HG03064 (cell line): Measurements from ENCODE around the gene NPLOC4.
"Not testable (repeated sequence)": the region's sequence is repeated elsewhere in the genome, so short reads cannot be mapped to it uniquely, and the experiment has no call there.

Source experiments
- ATAC-seq: cut with Tn5 transposase; IDR thresholded peaks from one replicate; pipeline ENCODE4 v1.9.1; 2021; ENCODE audit warnings: low read depth; ENCODE audit not compliant: unreplicated experiment

Gene NPLOC4

GRCh38 chr17:81536299-81537290 is 100.3 kb downstream of the NPLOC4 start:
- ATAC-seq = no peak

DNA sequence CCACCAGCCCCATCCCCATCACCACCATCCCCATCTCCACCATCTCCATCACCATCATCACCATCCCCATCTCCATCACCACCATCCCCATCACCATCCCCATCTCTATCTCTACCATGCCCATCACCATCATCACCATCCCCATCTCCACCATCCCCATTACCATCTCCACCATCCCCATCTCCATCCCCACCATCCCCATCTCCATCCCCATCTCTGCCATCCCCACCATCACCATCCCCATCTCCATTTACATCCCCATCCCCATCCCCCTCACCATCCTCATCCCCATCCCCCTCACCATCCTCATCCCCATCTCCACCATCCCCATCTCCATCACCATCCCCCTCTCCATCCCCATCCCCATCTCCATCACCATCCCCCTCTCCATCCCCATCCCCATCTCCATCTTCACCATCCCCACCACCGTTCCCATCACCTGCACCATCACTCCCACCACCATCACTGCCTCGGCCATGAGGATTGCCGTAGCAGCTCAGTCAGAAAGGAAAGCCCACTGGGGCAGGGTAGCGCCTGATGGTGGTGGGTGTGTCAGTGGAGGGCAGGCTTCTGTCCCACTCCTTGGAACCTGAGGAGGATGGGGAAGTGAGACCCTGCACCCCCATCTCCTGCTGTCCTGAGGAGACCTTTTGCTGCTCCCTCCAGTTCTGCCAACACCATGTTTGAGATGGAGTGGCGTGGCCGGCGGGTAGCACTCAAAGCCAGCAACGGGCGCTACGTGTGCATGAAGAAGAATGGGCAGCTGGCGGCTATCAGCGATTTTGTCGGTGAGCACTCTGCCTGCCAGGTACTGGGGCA is 101.2 kb downstream of the NPLOC4 start:
- ATAC-seq = no peak

DNA sequence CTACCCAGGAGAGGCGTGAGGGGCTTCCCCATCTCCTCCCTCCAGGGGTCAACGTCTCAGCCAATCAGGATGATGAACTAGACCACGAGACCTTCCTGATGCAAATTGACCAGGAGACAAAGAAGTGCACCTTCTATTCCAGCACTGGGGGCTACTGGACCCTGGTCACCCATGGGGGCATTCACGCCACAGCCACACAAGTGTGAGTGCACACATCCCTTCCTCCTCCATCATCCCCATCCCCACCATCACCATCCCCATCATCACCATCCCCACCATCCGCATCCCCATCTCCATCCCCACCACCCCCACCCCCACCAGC is 101.9 kb downstream of the NPLOC4 start:
- ATAC-seq = no peak

GRCh38 chr17:81534157-81535006 is 102.5 kb downstream of the NPLOC4 start:
- no peak for ATAC-seq

GRCh38 chr17:81533339-81534141 is 103.4 kb downstream of the NPLOC4 start:
- no peak for ATAC-seq

GRCh38 chr17:81532490-81533287 is 104.2 kb downstream of the NPLOC4 start:
- no peak for ATAC-seq

DNA sequence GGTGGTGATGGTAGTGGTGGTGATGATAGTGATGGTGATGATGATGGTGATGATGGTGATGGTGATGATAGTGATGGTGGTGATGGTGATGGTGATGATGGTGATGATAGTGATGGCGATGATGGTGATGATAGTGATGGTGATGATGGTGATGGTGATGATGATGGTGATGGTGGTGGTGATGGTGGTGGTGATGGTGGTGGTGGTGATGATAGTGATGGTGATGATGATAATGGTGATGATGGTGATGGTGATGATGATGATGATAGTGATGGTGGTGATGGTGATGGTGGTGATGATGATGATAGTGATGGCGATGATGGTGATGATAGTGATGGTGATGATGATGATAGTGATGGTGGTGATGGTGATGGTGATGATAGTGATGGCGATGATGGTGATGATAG is 104.9 kb downstream of the NPLOC4 start:
- ATAC-seq = not testable (repeated sequence)

DNA sequence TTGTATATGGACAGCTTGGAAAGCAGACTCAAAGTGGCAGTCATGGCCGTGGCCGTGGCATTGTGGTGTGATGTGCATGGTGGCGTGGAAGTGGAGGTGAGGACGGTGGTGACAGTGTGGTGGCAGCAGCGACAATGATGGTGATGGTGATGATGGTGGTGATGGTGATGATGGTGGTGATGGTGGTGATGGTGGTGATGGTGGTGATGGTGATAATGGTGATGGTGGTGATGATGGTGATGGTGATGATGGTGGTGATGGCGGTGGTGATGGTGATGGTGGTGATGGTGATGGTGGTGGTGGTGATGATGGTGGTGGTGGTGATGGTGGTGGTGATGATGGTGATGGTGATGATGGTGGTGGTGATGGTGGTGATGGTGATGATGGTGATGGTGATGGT is 105.9 kb downstream of the NPLOC4 start:
- not testable (repeated sequence) for ATAC-seq

DNA sequence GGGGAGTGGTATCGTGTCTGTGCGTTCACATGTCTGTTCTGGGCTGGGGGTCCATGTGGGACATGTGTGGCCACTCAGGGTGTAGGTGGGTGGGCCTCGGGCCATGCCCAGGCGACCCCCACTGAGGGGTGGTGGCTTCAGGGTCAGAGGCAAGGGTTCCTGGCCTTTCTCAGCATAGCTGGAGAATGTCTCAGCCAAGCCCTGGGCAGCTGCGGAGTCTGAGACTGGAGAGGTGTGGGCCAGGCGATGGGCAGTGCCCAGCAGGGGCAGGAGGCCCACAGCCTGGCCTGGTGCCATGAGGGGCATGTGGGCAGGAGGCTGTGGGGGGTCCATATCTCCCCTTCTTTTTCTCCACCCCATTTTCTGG is 107.5 kb downstream of the NPLOC4 start:
- no peak for ATAC-seq

DNA sequence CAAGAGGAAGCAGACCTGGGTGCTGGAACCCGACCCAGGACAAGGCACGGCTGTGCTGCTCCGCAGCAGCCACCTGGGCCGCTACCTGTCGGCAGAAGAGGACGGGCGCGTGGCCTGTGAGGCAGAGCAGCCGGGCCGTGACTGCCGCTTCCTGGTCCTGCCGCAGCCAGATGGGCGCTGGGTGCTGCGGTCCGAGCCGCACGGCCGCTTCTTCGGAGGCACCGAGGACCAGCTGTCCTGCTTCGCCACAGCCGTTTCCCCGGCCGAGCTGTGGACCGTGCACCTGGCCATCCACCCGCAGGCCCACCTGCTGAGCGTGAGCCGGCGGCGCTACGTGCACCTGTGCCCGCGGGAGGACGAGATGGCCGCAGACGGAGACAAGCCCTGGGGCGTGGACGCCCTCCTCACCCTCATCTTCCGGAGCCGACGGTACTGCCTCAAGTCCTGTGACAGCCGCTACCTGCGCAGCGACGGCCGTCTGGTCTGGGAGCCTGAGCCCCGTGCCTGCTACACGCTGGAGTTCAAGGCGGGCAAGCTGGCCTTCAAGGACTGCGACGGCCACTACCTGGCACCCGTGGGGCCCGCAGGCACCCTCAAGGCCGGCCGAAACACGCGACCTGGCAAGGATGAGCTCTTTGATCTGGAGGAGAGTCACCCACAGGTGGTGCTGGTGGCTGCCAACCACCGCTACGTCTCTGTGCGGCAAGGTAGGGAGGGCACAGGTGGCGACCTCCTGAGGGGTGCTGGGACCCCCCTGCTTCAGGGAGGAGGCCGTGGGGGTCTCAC is 108.1 kb downstream of the NPLOC4 start:
- ATAC-seq = no peak

DNA sequence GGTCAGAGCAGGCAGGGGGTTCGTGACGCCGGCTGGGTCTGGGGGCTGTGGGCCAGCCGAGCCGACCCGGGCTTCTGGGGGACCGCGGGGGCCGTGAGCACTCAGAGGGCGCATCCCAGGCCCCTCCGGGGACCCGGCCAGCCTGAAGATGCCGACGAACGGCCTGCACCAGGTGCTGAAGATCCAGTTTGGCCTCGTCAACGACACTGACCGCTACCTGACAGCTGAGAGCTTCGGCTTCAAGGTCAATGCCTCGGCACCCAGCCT is 108.6 kb downstream of the NPLOC4 start:
- no peak for ATAC-seq

GRCh38 chr17:81527591-81528383 is 109.1 kb downstream of the NPLOC4 start, which contains the start of gene FSCN2:
FSCN2 (plus strand) TSS chr17:81528377; CDS start chr17:81528532, 155 bp downstream.
- no peak for ATAC-seq

GRCh38 chr17:81526662-81527571 is 110.0 kb downstream of the NPLOC4 start:
- ATAC-seq = no peak

DNA sequence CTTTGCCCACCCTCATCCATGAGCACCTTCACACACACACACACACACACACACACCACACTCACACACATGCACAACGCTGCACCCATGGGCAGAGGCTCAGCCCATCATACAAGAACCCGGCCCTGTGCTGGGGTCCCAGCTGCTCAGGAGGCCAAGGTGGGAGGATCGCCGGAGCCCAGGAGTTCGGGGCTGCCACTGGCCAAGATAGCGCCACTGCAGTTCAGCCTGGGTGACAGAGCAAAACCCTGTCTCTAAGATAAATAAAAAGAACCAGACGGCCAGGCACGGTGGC is 112.1 kb downstream of the NPLOC4 start:
- ATAC-seq = no peak

- ATAC-seq = no peak
Observed at GRCh38 chr17:81524039-81524864, 112.7 kb downstream of the NPLOC4 start.

DNA sequence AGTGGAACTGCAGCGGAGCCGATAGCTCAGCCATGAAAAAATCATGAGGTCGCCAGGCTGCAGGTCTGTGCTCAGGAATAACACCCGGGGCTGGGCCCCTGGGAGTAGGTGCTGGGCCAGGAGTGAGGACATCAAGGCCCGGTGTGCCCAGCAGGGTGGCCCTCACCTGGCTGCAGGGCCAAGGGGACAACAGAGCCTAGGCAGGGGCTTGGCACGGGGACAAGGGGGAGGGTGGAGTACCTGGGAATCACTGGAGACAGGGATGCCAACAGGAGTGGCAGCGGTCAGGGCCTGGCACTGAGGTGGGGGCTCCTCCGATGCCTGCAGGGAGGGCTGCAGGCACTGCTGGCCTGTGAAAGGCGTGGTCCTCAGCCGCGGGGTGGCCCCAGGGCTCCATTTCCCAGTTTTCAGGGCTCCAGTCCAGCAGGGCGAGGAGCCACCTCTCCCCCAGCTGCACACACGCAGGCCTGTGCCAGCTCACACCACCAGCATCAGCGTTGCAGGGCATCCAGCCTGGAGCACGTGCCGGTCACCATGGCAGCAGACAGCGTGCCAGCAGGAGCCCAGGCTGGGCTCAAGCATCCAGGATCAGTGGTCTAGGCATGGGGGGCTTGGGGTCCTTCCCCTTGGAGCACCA is 113.4 kb downstream of the NPLOC4 start:
- no peak for ATAC-seq
